GM19238 (cell line): ENCODE results near the gene CAMK1D.

Experiments
- DNase-seq: peaks from one replicate; pipeline ENCODE4 v3.0.0; 2011; ENCODE audit warnings: low spot score; ENCODE audit not compliant: insufficient read length

The CAMK1D gene

DNA sequence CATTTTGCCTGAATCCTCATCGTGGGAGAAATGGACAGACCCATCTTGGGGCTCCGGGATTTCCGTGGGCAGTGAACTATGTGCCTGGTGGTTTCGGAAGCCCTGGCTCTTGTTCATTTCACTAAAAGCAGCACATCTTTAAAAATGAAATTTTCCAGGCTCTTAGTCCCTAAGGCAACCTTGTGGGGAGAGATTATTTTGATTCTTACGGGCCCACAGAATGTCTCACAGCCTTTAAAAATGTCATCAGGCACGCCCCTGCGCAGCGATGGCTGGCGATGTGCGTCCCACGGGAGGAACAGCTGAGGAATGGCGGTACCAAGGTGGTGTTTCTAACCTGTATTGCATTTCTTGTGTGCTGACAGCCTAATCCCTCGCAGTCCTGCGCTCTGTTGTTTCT lies 462.5 kb downstream of the CAMK1D start:
- DNase-seq, result no peak

DNA sequence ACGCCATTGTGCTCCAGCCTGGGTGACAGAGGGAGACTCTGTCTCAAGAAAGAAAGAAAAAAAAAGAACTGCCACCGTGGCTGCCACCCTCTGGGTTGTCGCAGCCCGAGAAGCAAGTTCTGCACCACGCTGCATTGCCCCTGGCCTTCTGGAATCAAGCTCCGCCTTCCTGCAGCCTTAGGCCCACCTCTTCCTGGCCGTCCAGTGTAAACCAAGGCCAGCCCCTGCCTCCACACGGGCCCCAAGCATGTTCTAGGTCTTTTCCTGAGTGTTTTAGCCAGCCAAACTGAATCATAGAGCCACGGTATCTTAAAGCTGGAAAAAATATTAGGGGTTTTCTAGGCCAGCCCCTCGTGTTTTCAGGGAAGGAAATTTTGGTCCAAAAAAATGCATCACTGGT lies 463.2 kb downstream of the CAMK1D start:
- DNase-seq, result no peak

- no peak for DNase-seq
Observed at GRCh38 chr10:12814166-12814565, 464.8 kb downstream of the CAMK1D start.

- DNase-seq, result no peak
Observed at GRCh38 chr10:12819071-12819470, 469.7 kb downstream of the CAMK1D start.

GRCh38 chr10:12819656-12820055 lies 470.3 kb downstream of the CAMK1D start:
- DNase-seq, result no peak

GRCh38 chr10:12822126-12822892 lies 473.0 kb downstream of the CAMK1D start:
- no peak for DNase-seq

DNA sequence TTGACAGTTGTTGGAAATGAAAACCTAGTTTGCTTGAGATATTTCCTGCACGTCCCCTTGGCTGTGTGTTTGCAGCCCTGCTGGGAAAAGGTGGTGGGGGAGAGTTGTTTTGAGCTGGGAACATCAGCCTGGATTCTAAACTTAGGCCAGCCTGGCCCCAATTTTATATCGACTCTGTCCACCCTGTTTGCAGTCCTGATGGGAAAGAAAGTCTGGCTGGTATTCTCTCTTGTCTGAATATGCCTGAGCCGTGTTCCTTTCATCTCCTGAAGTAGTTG lies 473.5 kb downstream of the CAMK1D start:
- DNase-seq, result no peak

GRCh38 chr10:12823328-12823727 lies 474.0 kb downstream of the CAMK1D start:
- no peak for DNase-seq

- no peak for DNase-seq
Observed at GRCh38 chr10:12825260-12825849, 476.0 kb downstream of the CAMK1D start.

GRCh38 chr10:12826800-12827372 lies 477.5 kb downstream of the CAMK1D start:
- no peak for DNase-seq

GRCh38 chr10:12828736-12829135 lies 479.4 kb downstream of the CAMK1D start:
- DNase-seq, result no peak

- no peak for DNase-seq
Observed at GRCh38 chr10:12829831-12830390, 480.6 kb downstream of the CAMK1D start.

DNA sequence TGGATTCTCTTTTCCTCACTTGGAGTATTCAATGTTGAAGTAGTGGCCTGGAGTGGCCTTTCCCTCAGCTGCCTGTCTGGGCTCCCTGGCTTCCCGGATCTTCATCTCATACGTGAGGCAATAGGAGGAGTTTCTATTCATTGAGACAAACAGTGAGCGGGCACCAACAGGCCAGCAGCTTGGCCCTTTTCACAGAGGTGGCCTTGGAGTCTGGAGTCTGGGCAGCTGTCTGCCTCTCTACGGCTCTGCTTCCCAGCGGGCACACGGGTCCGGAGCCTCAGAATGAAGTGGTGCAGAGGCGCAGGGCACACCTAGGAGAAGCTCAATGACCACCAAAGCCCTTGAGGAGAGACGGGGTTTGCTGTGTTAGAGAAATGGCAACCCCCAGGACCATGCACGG lies 482.7 kb downstream of the CAMK1D start:
- no peak for DNase-seq

DNA sequence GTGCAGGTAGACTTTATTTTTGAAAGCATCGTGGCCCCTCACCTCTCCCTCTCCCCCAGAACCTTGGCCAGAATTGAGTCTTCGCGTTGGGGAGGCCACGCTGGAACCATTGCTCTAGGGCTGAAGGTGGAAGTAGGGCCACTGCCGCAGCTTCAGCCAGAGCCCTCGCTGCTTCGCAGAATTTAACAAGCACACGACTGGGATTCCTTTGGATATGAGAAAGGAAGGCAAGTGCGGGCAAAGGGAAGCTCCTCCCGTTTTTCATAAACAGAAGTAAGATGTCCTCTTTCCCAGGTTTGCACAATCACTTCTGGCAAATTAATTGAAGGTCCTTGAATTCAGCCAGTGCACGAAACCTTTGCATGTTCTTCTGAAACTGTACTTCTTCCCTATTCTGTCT lies 484.1 kb downstream of the CAMK1D start:
- no peak for DNase-seq

DNA sequence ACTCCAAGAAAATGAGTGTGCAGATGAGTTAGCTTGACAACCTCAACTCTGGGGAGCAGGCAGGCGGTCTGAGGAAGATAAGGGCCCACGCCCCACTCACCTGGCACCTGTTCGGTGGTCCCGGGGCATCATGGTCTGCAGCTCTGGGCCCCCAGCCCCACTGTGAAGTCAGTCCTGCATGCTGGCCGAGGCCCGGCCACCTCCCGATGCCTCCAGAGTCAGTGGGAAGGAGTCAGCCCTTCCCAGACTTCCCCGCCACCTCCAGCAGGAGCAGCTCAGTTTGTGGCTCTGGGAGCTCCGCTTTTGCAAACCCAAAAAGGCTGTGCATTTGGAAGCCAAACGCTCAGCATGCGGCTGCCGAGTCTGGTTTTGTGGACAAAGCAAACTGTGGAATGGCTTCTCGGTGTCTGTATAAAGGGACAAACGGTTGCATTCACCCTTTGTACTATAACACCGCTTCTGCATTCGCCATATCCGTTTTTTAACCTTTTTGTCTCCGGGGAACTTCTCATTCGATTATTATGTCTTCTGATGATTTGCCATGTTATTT lies 484.8 kb downstream of the CAMK1D start:
- no peak for DNase-seq

DNA sequence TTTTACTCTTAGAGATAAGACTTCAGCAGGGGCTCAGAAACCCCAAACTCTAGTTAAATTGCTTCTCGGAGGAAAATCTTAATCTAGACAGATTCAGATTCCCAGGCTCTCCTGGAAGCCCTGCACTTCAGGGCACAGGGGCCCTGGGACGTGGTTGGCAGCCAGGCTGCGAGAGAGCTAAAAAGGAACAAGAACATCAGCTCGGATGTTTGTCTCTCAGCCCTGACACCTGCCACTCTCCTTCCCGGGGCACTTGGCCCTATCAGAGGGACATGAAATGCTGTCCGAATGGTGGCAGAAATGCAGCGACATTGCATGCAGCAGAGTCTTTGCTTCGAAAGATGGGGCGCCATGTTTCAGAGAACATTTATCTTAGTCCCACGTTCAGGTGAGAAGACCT lies 485.4 kb downstream of the CAMK1D start:
- DNase-seq, result no peak

DNA sequence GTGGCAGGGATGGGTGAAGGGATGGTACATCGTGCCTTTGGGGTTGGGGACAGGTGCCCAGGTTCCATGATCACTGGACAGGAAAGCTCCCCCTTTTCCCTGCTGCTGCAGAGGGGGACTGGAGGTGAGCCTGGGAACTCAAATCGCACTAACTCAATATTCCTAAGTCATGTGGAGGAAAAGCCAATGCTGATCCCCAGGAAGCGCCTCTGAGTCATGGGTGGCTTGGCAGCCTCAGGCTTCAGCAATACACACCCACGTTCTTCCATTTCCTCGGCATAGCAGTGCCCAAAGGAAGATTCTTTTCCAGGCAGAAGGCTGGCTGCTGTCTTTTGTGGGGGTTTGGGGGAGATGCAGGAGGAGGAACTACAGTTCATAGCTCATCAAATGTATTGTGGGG lies 486.4 kb downstream of the CAMK1D start:
- no peak for DNase-seq

GRCh38 chr10:12838366-12838765 lies 489.0 kb downstream of the CAMK1D start:
- DNase-seq, result no peak

GRCh38 chr10:12838995-12839927 lies 489.9 kb downstream of the CAMK1D start:
- no peak for DNase-seq

- no peak for DNase-seq
Observed at GRCh38 chr10:12839941-12840611, 490.7 kb downstream of the CAMK1D start.

DNA sequence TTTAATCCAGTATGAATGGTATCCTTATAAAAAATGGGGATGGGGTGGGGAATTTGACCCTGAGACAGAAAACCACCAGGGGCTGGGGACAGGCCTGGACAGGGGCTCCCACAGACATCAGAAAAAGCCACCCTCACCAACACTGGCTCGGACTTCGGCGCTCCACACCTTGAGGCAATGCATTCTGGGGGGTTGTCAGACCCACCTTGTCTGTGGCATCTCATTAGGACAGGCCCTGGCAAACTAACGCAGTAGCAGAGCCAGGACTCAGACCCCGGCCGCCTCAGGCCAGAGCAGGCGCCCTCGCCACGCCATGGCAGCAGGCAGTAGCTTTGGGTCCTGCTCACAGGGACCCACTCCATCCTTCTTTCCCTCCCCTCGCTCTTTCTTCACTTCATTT lies 492.1 kb downstream of the CAMK1D start:
- no peak for DNase-seq
